Karpas-422 (cell line): Measurements from ENCODE around the gene TPTE. TPM values are rescaled to one million over a fixed set of nuclear protein-coding genes. Genes with fewer than 3 reads are reported as not detected.
"Not testable (repeated sequence)": the region's sequence is repeated elsewhere in the genome, so short reads cannot be mapped to it uniquely, and the experiment has no call there.

Experiments
- DNase-seq: peaks from one replicate; pipeline ENCODE4 v3.0.0-alpha.2; 2015
- H2AFZ ChIP-seq: fragments of 200-600 bp; sonication (generic); 2 replicates; pipeline ENCODE4 v1.6.1; 2014; ENCODE audit warnings: antibody characterized with exemption, low read length, mixed read lengths
- H3K27ac ChIP-seq: fragments of 200-600 bp; sonication (generic); 2 replicates; pipeline ENCODE4 v1.5.1; 2014; ENCODE audit warnings: mild to moderate bottlenecking, low read length, moderate library complexity
- H3K27me3 ChIP-seq: fragments of 200-600 bp; sonication (generic); 2 replicates; pipeline ENCODE4 v1.6.1; 2014; ENCODE audit warnings: low read length, mixed read lengths
- H3K36me3 ChIP-seq: fragments of 200-600 bp; sonication (generic); 2 replicates; pipeline ENCODE4 v1.6.1; 2014; ENCODE audit warnings: low read length, mixed read lengths; ENCODE audit not compliant: insufficient read depth
- H3K4me1 ChIP-seq: fragments of 200-600 bp; sonication (generic); 2 replicates; pipeline ENCODE4 v1.6.1; 2014; ENCODE audit warnings: mild to moderate bottlenecking, low read length, mixed read lengths
- H3K4me2 ChIP-seq: fragments of 200-600 bp; sonication (generic); 2 replicates; pipeline ENCODE4 v1.6.1; 2014; ENCODE audit warnings: low read length, low read depth, mild to moderate bottlenecking; ENCODE audit not compliant: poor library complexity, severe bottlenecking
- H3K4me3 ChIP-seq: fragments of 200-600 bp; sonication (generic); 2 replicates; pipeline ENCODE4 v1.5.1; 2014; ENCODE audit warnings: mild to moderate bottlenecking, antibody characterized with exemption, low read length, mixed read lengths
- H3K79me2 ChIP-seq: fragments of 200-600 bp; sonication (generic); 2 replicates; pipeline ENCODE4 v1.6.1; 2014; ENCODE audit warnings: mild to moderate bottlenecking, low read length, mixed read lengths
- H3K9ac ChIP-seq: fragments of 200-600 bp; sonication (generic); 2 replicates; pipeline ENCODE4 v1.6.0; 2014; ENCODE audit warnings: low read length
- H3K9me2 ChIP-seq: fragments of 200-600 bp; sonication (generic), shearing (Covaris generic); replicated peaks from 2 replicates; pipeline ENCODE4 v1.6.0; 2014; ENCODE audit warnings: mild to moderate bottlenecking, low read length, moderate library complexity; ENCODE audit not compliant: insufficient read depth
- H3K9me3 ChIP-seq: fragments of 300-700, 200-600 bp; sonication (generic); 2 replicates; pipeline ENCODE4 v1.6.1; 2014; ENCODE audit warnings: low read length, mixed read lengths
- H4K20me1 ChIP-seq: fragments of 200-600 bp; sonication (generic); 2 replicates; pipeline ENCODE4 v1.6.1; 2014; ENCODE audit warnings: mild to moderate bottlenecking, antibody characterized with exemption, low read length, low read depth; ENCODE audit not compliant: insufficient read depth
- total RNA-seq: library from RNA; depleted of rRNA; stranded (reverse); fragments of >200 nt; shearing (Covaris generic); gene quantifications from 2 replicates; pipeline ENCODE4 v1.2.3, GENCODE V29; 2014; ENCODE audit warnings: low replicate concordance

TPTE gene
- total RNA-seq, 1 experiment from 2014 or later, result not detected

DNA sequence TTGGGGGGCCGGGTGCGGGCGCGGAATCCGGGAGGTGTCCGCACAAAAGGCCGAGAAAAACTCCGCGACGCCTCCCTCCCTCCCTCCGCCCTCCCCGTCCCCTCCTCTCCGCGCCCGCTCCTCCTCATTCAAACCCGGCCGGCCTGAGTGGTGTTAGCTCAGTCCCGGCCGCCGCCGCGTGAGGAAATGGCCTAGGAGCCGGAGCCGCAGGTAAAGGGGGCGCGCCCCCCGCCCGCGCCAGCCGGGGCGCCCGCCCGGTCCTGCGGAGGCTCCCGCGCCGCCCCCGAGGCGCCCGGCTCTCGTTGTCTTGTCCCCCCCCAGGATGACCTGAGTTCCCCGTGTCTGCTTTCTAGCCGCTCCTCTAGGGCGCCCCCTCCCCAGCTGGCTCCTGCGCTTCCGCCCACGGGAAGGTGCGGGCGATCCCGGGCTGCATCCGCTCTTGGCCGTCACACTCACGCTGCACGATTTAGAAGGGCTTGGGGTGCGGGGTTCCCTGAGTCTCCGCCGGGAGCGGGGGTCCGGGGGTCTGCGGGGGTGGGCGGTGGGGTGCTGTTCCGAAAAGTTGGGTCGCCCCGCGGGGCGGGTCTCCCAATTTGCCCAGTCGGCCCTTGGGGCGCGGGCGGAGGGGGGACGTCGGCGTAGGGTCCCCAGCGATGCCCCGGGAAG is 585 bp downstream of the TPTE start:
- H3K4me3 ChIP-seq, H3K9me2 ChIP-seq, H3K4me1 ChIP-seq, H3K36me3 ChIP-seq, H3K9ac ChIP-seq, H2AFZ ChIP-seq, H3K4me2 ChIP-seq, DNase-seq, H3K27ac ChIP-seq, H4K20me1 ChIP-seq, H3K79me2 ChIP-seq, H3K27me3 ChIP-seq: not testable (repeated sequence)
- peaks cover 32% of the 10 kb centered on the region for H3K9me3 ChIP-seq

- no peaks in the 10 kb centered on the region for H3K4me1 ChIP-seq
- peaks cover 40% of the 10 kb centered on the region for H3K9me3 ChIP-seq
- DNase-seq, result no peak
- H3K4me2 ChIP-seq, result no peak overlapping the region
- H3K9ac ChIP-seq, result no peak overlapping the region
- no peak overlapping the region for H3K27ac ChIP-seq
- H3K36me3 ChIP-seq, result no peaks in the 10 kb centered on the region
- H3K9me2 ChIP-seq, result no peaks in the 10 kb centered on the region
- H4K20me1 ChIP-seq, result no peaks in the 10 kb centered on the region
- no peaks in the 10 kb centered on the region for H3K79me2 ChIP-seq
- no peaks in the 10 kb centered on the region for H3K27me3 ChIP-seq
- H3K4me3 ChIP-seq, result no peak overlapping the region
- no peak overlapping the region for H2AFZ ChIP-seq
These were observed 18.6 kb downstream of the TPTE start for GRCh38 chr21:10539956-10540355.

DNA sequence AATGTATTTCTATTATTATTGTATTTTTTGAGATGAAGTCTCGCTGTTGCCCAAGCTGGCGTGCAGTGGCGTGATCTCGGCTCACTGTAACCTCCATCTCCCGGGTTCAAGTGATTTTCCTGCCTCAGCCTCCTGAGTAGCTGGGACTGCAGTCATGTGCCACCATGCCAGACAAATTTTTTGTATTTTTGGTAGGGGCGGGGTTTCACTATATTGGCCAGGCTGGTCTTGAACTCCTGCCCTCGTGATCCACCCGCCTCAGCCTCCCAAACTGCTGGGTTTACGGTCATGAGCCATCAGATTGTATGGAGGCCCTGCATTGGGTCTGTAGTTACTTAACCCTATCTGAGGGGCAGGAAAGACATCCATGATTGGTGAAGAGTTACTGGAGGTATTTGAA is 23.0 kb downstream of the TPTE start:
- not testable (repeated sequence) for H3K27ac ChIP-seq, H3K4me3 ChIP-seq, H4K20me1 ChIP-seq, H3K27me3 ChIP-seq, H3K9me2 ChIP-seq, H2AFZ ChIP-seq, H3K79me2 ChIP-seq, H3K36me3 ChIP-seq, H3K9ac ChIP-seq, DNase-seq, H3K4me1 ChIP-seq, H3K4me2 ChIP-seq
- H3K9me3 ChIP-seq, result peaks cover 54% of the 10 kb centered on the region

- not testable (repeated sequence) for H2AFZ ChIP-seq, H3K36me3 ChIP-seq, H3K27me3 ChIP-seq, H3K27ac ChIP-seq, H3K9ac ChIP-seq, H3K4me1 ChIP-seq, H3K4me2 ChIP-seq, H3K4me3 ChIP-seq, DNase-seq, H3K9me2 ChIP-seq, H4K20me1 ChIP-seq, H3K79me2 ChIP-seq
- peaks cover 46% of the 10 kb centered on the region for H3K9me3 ChIP-seq
These were observed 26.5 kb downstream of the TPTE start for GRCh38 chr21:10547868-10548267.

DNA sequence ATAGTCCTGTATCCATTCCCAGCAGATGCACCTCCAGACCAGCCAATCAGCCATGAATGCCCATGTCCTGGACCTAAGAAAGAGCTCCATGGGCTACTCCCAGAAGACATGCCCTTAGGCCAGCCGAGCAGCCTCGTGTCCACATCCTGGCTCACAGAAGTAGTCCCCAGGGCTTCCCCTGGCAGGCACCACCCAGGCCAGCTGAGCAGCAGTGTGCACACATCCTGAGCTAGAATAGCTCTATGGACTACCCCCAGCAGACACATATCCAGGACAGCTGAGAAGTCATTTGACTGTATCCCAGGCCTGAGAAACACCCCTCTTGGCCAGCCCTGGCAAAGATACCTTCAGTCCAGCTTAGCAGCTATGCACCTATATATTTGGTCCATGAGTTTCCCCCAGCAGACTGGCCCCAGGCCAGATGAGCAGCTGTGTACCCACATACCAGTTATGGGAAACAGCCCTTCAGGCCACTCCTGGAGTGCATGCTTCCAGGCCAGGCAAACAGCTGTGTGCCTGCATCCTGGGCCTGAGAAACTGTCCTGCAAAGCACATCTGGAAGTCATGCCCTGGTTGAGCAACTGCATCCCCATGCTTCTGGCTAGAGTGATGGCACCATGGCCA is 27.1 kb downstream of the TPTE start:
- not testable (repeated sequence) for H3K79me2 ChIP-seq, H3K27me3 ChIP-seq, H4K20me1 ChIP-seq, H3K36me3 ChIP-seq, DNase-seq, H3K4me1 ChIP-seq, H3K9me2 ChIP-seq, H3K4me2 ChIP-seq, H3K9ac ChIP-seq, H3K27ac ChIP-seq, H2AFZ ChIP-seq
- H3K9me3 ChIP-seq, result peaks cover 46% of the 10 kb centered on the region
- 0 out of 2 replicates have a peak overlapping the region, but pooled peaks have one; percentile 4 for H3K4me3 ChIP-seq

GRCh38 chr21:10570803-10571202 is 49.4 kb downstream of the TPTE start:
- H2AFZ ChIP-seq, H4K20me1 ChIP-seq, H3K27ac ChIP-seq, DNase-seq, H3K79me2 ChIP-seq, H3K9me2 ChIP-seq, H3K27me3 ChIP-seq, H3K9ac ChIP-seq, H3K36me3 ChIP-seq, H3K4me2 ChIP-seq, H3K4me1 ChIP-seq: not testable (repeated sequence)
- 0 out of 2 replicates have a peak overlapping the region, but pooled peaks have one; percentile 13 for H3K4me3 ChIP-seq
- peaks cover 42% of the 10 kb centered on the region for H3K9me3 ChIP-seq

GRCh38 chr21:10574531-10575310 is 53.3 kb downstream of the TPTE start:
- not testable (repeated sequence) for H3K4me1 ChIP-seq, H3K4me2 ChIP-seq, H4K20me1 ChIP-seq, H3K9me2 ChIP-seq, H3K79me2 ChIP-seq, H3K4me3 ChIP-seq, H3K27me3 ChIP-seq, H3K9ac ChIP-seq, H3K27ac ChIP-seq, H2AFZ ChIP-seq, DNase-seq, H3K36me3 ChIP-seq
- peaks cover 32% of the 10 kb centered on the region for H3K9me3 ChIP-seq

DNA sequence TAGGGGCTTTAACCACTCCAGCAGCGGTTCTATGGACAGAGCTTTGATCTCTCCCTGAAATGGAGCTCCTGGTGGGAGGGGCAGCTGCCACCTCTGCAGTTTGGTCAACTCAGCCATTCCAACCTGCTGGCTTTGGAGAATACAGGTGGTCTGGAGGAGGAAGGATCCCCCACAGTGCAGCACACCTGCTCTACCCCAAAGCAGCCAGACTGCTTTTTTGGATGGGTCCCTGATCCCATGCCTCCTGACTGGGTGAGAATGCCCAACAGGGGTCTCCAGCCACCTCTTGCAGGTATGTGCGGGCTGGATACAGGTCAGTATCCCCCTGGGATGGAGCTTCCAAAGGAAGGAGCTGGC is 53.9 kb downstream of the TPTE start:
- Histone ChIP-seq H3K9me3 (peaks cover 35% of the 10 kb centered on the region), H2AFZ (no peak overlapping the region), H3K4me2 (no peak overlapping the region), H3K79me2 (no peaks in the 10 kb centered on the region), H3K9ac (no peak overlapping the region), H3K4me1 (no peaks in the 10 kb centered on the region), H4K20me1 (no peaks in the 10 kb centered on the region), H3K27me3 (no peaks in the 10 kb centered on the region), H3K27ac (no peak overlapping the region), H3K4me3 (no peak overlapping the region), H3K9me2 (no peaks in the 10 kb centered on the region), H3K36me3 (no peaks in the 10 kb centered on the region)
- no peak for DNase-seq
